Ureter (tissue), 1 donor: Measurements from ENCODE around the gene TP53. TPM values are rescaled to one million over a fixed set of nuclear protein-coding genes. Genes with fewer than 3 reads are reported as not detected.
"Not testable (repeated sequence)": the region's sequence is repeated elsewhere in the genome, so short reads cannot be mapped to it uniquely, and the experiment has no call there.

Experiments used
- DNase-seq: peaks from one replicate; pipeline ENCODE4 v3.0.0-alpha.2; 2020; ENCODE audit warnings: low spot score
- total RNA-seq: library from RNA; stranded (reverse); gene quantifications from one replicate; pipeline ENCODE4 v1.2.4, GENCODE V29; 2023
- donor health status: DM: yes; HTN: yes; CAD: no.

TP53 gene
- total RNA-seq, 1 donor from 2014 or later = 131 TPM

DNA sequence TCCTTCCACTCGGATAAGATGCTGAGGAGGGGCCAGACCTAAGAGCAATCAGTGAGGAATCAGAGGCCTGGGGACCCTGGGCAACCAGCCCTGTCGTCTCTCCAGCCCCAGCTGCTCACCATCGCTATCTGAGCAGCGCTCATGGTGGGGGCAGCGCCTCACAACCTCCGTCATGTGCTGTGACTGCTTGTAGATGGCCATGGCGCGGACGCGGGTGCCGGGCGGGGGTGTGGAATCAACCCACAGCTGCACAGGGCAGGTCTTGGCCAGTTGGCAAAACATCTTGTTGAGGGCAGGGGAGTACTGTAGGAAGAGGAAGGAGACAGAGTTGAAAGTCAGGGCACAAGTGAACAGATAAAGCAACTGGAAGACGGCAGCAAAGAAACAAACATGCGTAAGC, 12.4 kb downstream of the TP53 start:
- DNase-seq = no peak

DNA sequence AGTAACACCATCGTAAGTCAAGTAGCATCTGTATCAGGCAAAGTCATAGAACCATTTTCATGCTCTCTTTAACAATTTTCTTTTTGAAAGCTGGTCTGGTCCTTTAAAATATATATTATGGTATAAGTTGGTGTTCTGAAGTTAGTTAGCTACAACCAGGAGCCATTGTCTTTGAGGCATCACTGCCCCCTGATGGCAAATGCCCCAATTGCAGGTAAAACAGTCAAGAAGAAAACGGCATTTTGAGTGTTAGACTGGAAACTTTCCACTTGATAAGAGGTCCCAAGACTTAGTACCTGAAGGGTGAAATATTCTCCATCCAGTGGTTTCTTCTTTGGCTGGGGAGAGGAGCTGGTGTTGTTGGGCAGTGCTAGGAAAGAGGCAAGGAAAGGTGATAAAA, 14.1 kb downstream of the TP53 start:
- no peak for DNase-seq

DNA sequence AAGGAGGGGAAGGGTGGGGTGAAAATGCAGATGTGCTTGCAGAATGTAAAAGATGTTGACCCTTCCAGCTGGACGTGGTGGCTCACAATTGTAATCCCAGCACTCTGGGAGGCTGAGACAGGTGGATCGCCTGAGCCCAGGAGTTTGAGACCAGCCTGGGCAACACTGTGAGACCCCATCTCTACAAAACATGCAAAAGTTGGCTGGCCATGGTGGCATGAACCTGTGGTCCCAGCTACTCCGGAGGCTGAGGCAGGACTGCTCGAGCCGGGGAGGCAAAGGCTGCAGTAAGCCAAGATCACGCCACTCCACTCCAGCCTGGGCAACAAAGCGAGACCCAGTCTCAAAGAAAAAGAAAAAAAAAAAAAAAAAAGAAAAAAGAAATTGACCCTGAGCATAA, 18.8 kb downstream of the TP53 start:
- no peak for DNase-seq

DNA sequence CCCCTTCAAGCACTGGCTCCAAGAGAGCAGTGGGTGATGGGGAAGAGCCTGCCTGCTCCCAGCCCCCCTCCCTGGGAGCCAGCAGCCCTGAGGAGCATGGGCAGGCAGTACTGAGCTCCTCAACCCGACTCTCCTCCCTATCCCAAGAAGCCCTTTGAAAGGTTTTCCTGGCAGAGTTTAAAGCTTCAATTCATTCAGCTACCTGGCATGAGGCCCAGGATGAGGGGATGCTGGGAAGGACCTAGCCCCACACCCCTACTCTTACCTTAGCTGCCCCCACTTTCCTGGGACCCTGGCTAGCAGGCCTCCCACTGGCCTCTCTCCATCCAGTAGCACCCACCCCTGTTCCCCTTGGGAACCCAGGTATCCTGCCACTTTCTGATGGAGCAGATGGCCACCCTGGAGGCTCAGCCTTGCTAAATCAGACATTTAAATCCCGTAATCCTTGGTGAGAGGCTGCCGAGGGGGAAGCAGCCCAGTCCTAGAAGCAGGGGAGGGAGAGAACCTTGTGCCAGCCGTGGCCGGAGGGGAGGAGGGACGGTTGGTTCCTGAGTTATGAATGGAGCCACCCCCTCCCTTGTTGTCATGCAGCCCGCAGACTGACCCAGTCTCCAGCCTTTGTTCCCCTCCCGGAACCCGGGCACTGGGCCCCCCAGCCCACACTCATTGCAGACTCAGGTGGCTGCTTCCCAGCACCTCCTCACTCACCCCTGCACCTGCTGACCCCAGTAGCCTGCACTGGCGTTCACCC, 19.5 kb downstream of the TP53 start:
- DNase-seq = no peak

DNA sequence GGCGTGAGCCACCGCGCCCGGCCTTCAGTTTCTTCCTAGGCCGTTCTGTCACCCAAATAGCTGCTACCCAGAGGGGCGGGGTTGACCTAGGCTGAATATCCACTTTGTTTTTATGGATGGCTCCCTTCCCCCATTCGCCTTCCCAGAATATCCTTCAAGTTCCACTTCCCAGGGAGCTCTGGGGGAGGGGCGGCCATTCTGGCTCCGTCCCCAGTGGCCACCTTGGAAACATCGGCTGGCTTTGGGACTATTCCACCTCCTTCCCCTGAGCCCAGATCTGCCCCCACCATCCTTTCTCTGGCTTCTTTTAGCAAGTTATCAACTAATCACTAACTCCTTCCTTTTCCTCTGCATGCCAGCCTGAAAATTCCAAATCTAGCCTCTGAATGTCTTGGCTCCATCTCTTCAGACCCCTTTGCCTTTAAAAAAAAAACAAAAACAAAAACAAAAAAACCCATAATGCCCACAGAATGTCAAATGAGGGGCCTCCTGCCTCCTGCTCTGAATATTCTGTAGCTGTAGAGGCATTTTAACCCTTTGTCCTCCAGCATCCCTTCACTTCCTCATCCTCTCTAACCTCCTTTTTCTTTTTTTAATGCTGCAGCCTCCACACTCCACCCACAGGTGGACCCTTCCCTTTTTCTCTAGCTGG, 30.2 kb downstream of the TP53 start:
- peak; percentile 58 for DNase-seq

DNA sequence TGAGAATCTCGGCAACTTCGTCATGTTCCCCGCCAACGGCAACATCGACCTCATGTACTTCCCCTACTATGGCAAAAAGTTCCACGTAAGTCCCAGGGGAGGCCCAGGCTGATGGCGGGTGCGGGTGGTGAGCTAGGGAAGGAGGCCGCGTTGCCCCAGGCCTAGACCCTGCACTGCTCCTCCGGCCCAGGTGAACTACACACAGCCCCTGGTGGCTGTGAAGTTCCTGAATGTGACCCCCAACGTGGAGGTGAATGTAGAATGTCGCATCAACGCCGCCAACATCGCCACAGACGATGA, 31.8 kb downstream of the TP53 start:
- no peak for DNase-seq

DNA sequence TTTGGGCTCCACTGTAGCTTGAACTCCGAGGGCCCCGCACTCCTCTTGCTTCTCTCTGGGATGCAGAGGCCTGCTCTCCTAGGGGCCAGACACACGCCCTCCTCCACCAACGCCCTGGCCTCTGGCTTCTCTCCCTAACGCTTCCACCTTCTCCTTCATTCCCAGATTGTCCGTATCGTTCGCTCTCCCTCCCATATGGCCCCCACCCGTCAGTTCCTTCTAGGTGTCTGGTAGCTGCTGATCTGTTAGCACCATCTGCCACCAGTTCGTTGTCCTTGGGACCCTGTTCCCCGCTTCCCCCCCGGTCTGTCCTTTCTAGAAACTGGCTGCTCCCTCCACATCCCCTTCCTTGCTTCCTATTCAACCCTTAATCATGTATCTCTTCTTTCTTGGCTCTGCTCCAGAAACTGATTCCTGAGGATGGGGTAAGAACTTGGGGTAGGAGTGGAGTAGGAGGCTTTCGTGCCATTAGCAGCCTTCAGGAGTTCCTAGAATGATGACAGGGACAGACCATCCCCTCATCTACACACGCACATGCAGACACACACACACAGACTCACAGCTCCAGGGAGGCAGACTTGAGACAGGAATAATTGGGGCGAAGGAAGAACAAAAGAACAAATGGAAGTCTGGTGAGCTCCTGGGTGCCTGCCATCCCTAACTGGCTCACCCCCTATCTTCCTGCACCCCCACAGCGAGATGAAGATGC, 32.3 kb downstream of the TP53 start:
- no peak for DNase-seq

DNA sequence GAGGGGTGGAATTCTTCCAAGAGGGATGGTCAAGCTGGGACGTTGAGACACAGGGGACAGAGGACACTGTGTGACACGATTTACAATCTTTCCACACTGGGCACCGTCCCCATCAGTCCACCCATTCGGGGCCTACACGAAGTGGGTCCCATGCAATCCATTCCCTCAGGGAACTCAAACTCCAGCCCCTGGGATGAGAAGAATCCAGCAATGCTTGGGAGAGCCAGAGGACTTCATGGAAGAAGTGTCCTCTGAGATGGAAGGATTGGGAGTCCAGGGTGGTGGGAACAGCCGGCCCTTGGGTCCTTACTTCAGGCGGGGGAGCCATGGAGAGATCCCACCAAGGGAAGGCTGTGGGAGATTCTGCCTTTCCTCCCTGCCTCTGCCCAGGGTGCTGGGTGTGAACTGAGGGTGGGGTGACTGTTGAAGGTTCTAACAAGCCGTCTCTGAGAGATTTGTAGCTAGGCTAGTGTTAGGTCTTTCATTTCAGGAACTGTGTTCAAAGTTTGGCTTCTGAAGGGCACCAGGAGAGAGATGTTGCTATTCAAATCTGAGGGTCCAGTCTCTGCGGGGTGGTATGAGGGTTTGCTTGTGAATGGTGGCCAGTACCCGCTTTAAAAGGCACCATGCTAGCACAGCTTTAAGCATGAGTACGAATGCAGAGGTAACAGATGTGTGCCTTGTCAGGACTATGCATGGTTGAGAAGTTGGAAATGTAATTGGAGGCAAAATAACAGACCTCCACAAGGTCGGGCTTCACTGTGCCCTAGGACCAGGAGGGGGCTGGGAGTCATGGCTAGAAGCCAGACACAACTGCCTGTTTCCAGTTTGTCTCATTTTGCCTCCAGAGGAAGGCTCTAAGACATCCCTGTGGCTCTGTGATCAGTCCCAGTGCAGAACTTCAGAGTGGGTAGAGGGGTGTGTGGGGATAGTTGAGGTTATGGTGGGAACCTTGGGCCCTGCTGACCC, 34.6 kb downstream of the TP53 start:
- DNase-seq = no peak

DNA sequence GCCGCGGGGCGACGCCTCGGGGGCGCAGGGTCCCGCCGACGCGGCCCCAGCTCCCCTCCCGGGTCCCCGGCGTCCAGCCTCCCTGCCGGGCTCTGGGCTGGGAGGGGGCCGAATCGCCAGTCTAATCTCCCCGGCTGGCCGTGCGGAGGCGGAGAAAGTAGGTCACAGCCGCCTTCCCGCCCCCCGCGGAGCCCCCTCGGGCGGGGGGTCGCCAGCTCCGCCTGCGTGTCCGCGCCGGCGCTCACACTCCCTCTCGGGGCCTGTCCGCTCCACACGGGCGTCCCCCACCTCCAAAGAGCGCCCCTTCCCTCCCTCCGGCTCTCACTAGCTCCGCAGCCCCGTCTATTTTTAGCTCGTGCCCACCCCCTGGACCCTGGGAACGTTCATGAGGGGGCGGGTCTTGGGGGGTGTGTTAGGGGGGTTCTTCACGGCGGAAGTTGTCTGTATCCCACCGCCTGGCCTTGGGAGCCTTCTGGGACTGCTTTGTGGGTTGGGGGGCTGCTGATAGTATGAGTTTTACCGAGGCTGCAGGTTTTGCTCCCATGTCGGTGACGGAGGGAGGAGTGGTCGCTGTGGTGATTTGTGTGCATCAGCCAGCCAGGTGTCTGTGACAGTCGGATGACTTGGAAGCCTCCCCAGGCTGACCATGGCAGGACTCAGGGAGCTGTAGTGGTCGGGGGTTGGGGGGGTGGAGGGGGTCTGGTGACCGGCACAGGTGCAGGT, 35.5 kb downstream of the TP53 start:
- DNase-seq = no peak

DNA sequence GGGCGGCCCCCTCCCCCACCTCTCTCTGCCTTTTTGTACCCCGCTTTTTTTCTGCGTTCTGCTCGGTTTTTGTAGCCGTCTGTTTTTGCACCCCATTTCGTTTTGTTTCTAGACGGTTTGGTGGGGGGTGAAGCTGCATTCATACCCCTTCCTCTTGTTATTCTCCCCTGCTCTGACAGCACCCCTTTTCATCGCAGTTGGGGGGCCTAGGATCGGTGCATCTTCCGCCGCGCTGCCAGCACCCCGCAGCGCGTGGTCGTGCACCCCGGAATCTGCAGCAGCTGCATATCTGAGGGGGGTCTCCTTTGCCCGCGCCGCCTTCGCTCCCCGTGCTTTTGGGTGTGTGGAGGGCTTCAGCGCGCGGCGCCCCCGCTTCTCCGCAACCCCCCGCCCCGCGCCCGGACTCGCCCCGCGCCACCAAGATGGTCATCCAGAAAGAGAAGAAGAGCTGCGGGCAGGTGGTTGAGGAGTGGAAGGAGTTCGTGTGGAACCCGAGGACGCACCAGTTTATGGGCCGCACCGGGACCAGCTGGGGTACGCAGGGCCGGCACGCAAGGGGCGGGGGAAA, 36.1 kb downstream of the TP53 start:
- no peak for DNase-seq

DNA sequence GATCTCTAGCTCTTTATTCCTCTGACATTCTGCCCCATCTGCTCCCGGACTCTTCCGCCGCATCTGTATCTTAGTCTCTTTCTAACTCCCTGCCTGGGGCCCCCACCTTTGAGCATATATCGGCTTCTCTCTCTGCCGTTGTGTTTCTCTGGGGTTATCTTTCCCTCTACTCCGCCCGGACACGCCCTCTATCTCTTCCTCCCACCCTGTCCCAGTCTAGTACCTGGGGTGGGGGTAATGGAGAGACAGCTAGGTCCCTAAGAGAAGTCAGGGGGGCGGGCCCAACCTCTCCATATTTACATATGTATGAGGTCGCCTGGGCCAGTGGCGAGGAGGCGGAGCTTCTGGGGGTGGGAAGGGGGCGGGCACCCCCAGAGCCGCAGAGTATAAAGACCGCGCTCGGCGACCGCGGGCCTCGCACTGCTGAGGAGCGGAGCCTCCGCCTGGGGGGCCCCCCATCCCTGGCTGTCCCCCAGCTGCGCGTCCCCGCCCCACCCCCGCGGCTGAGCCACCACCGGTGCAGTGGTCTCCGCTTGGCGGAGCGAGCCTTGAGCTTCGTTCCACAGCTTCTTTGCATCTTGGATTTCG, 36.7 kb downstream of the TP53 start, which contains the start of gene ATP1B2:
ATP1B2 (plus strand) TSS at position 418 of the 588 bp plus-strand sequence. CDS start 593 bp downstream, outside the sequence.
- DNase-seq = peak; percentile 69

DNA sequence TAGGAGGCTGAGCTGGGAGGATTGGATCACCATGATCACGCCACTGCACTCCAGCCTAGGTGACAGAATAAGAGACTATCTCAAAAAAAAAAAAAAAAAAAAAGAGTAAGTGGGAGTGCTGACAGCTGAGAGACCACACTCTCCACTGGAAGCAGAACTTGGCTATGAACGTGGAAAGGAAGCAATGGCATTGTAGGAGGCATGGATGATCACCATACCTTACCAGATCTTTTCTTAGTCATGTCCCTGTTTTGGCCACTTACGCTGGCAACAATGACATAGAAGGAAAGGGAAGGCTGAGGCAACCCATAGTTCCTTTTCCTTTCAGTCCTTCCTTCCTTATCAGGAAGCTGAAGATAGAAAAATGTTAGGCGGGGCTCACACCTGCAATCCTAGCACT, 40.3 kb downstream of the TP53 start:
- no peak for DNase-seq

DNA sequence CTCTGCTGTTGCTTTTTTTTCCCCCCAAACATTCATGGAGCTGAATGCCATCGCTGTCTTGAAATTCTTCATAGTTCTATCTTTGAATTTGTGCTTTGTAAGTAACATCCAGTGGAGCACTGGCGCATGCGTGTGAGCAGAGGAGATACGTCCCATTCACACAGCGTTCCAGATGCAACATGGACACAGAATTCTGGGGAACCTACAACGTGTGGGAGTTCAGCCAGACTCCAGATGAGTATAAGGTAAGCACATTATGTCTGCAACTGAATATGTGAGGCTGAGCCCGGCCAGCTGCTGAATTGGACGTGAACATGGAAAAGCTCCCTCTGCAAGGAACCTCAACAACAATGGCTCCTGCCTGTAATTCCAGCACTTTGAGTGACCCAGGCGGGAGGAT, 40.8 kb downstream of the TP53 start:
- no peak for DNase-seq

DNA sequence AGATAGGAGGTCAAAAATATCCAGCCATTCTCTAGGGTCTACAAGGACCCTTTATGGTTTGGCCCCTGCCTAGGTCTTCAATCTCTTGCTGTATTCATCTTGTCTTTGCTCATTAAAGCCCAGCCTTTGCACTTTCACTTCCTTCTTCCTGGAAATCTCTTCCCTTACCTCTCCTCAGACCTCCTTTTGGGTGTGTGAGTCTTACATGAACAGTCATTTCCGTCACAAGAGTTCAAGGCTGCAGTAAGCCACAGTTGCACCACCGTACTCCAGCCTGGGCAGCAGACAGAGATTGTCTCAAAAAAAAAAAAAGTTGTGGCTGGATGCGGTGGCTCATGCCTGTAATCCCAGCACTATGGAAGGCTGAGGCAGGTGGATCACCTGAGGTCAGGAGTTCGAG, 42.5 kb downstream of the TP53 start:
- no peak for DNase-seq

DNA sequence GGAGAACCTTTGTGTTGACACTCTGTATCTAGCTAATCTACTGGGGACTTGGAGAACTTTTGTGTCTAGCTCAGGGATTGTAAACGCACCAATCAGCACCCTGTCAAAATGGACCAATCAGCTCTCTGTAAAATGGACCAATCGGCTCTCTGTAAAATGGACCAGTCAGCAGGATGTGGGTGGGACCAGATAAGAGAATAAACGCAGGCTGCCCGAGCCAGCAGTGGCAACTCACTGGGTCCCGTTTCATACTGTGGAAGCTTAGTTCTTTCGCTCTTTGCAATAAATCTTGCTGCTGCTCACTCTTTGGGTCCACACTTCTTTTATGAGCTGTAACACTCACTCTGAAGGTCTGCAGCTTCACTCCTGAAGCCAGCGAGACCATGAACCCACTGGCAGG, 45.7 kb downstream of the TP53 start:
- not testable (repeated sequence) for DNase-seq

DNA sequence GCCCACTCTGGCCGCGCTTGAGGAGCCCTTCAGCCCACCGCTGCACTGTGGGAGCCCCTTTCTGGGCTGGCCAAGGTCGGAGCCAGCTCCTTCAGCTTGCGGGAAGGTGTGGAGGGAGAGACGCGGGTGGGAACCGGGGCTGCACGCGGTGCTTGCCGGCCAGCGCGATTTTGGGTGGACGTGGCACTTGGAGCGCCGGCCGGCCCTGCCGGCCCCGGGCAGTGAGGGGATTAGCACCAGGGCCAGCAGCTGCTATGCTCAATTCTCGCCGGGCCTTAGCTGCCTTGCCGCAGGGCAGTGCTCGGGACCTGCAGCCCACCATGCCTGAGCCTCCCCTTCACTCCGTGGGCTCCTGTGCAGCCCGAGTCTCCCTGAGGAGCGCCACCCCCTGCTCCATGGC, 46.5 kb downstream of the TP53 start:
- DNase-seq = no peak

DNA sequence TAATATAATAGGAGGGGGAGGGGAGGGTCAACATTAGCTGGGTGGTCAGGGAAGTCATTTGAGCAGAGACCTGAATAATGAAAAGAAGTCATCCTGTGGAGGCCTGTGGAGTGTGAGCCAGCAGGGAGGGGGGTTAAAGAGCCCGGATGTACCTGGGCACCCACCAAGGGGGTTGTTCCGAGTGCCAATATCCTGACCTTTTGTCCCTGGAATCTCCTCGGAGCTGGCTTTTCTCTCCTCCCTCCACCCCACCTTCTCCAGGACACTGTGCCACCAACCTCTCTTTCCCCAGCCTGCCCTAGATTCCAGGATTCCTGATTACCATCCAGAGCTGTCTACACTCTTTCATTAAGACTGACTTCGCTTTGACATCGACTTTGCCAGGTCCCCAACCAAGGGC, 51.1 kb downstream of the TP53 start:
- no peak for DNase-seq

DNA sequence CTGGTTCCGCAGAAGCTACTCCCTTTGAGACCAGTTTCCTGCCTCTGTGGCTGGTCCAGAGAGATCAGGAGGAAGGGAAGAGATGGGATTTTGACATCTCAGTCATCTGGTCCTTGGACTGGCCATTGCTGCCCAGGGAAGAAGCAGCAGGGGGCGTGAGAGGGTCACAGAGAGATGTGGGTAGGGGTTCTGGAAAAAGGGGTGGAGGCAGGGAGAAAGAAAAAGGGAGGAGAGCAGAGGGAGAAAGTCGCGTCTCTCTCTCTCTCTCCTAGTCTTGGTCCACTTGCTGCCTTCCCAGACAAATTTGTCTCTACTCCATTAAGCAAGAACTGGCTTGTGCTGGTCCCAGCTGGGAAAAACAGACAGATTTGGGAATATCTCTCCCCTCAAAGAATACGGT, 52.9 kb downstream of the TP53 start:
- no peak for DNase-seq

DNA sequence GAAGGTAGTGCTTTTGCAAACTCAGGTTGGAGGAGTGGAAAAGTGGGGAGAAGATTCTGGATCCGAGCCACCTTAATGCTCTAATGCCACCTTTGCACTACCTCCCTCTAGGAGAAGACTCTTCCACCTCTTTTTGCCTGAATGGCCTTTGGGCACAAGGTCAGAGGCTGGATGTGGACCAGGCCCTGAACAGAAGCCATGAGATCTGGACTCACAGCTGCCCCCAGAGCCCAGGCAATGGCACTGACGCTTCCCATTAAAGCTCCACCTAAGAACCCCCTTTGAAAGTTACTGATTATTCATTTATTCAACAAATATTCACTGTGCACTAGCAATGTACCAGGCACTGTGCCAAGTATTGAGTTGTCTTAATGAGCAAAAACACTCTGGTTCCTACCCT, 54.2 kb downstream of the TP53 start:
- DNase-seq = no peak

DNA sequence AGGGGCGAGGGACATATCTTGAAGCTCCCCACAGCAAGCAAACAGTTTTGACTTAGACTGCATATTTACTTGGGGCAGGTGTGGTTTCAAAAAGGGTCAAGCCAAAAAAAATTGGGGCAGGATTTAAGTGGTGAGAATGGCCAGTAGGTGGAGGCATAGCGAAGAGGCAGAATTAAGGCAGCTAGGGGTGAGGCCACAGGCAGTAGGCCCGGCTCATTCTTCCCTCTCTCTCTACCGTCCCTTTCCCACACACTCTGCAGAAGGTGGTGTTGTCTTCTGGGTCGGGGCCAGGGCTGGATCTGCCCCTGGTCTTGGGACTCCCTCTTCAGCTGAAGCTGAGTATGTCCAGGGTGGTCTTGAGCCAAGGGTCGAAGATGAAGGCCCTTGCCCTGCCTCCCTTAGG, 54.8 kb downstream of the TP53 start:
- DNase-seq = no peak
